Measurements from ENCODE around the gene EXOSC9.

EXOSC9 gene

GRCh38 chr4:121846662-121847061, 45.5 kb downstream of the EXOSC9 start:
- TF ChIP-seq POLR2AphosphoS5 (IDR thresholded peaks at IDR 0.05; ENCODE audit: borderline replicate concordance, low read depth, low read length): no peak
- DNase-seq (ENCODE audit: low read depth, low spot score): no peak
- Histone ChIP-seq H3K4me3 (no peak overlapping the region), H3K9ac (ENCODE audit: insufficient read length) (no peak overlapping the region), H3K36me3 (ENCODE audit: insufficient read depth, low read length) (peaks cover 26% of the 10 kb centered on the region), H3K27ac (no peak overlapping the region), H3K9me3 (ENCODE audit: low read depth, low read length) (no peaks in the 10 kb centered on the region)

GRCh38 chr4:121851354-121851753, 50.2 kb downstream of the EXOSC9 start:
- Histone ChIP-seq H3K36me3 (ENCODE audit: insufficient read depth, low read length) (peaks cover 6% of the 10 kb centered on the region), H3K9ac (ENCODE audit: insufficient read length) (no peak overlapping the region), H3K9me3 (ENCODE audit: low read depth, low read length) (no peaks in the 10 kb centered on the region), H3K4me3 (no peak overlapping the region), H3K27ac (no peak overlapping the region)
- TF ChIP-seq EZH2 (IDR thresholded peaks at IDR 0.05): no peak
- no peak for TF ChIP-seq POLR2AphosphoS5 (IDR thresholded peaks at IDR 0.05; ENCODE audit: borderline replicate concordance, low read depth, low read length)
- no peak for TF ChIP-seq FOXP2 (optimal IDR thresholded peaks at IDR 0.05; ENCODE audit: control extremely low read depth, extremely low read length, insufficient read depth)
- no peak for DNase-seq (ENCODE audit: low read depth, low spot score)

GRCh38 chr4:121860121-121860520, 59.0 kb downstream of the EXOSC9 start:
- no peak for TF ChIP-seq POLR2AphosphoS5 (IDR thresholded peaks at IDR 0.05; ENCODE audit: borderline replicate concordance, low read depth, low read length)
- TF ChIP-seq EZH2 (IDR thresholded peaks at IDR 0.05): no peak
- TF ChIP-seq FOXP2 (optimal IDR thresholded peaks at IDR 0.05; ENCODE audit: control extremely low read depth, extremely low read length, insufficient read depth): no peak
- H3K4me3 ChIP-seq: no peak overlapping the region
- no peak overlapping the region for H3K9ac ChIP-seq (ENCODE audit: insufficient read length)
- no peaks in the 10 kb centered on the region for H3K9me3 ChIP-seq (ENCODE audit: low read depth, low read length)
- no peak overlapping the region for H3K27ac ChIP-seq
- no peak for DNase-seq (ENCODE audit: low read depth, low spot score)
- H3K36me3 ChIP-seq (ENCODE audit: insufficient read depth, low read length): peaks cover 24% of the 10 kb centered on the region

GRCh38 chr4:121861426-121861825, 60.3 kb downstream of the EXOSC9 start:
- Histone ChIP-seq H3K9ac (ENCODE audit: insufficient read length) (no peak overlapping the region), H3K27ac (no peak overlapping the region), H3K9me3 (ENCODE audit: low read depth, low read length) (no peaks in the 10 kb centered on the region), H3K4me3 (no peak overlapping the region), H3K36me3 (ENCODE audit: insufficient read depth, low read length) (peaks cover 34% of the 10 kb centered on the region)
- no peak for TF ChIP-seq FOXP2 (optimal IDR thresholded peaks at IDR 0.05; ENCODE audit: control extremely low read depth, extremely low read length, insufficient read depth)
- TF ChIP-seq POLR2AphosphoS5 (IDR thresholded peaks at IDR 0.05; ENCODE audit: borderline replicate concordance, low read depth, low read length): no peak
- TF ChIP-seq EZH2 (IDR thresholded peaks at IDR 0.05): no peak
- no peak for DNase-seq (ENCODE audit: low read depth, low spot score)

GRCh38 chr4:121863799-121864198, 62.7 kb downstream of the EXOSC9 start:
- no peak for TF ChIP-seq FOXP2 (optimal IDR thresholded peaks at IDR 0.05; ENCODE audit: control extremely low read depth, extremely low read length, insufficient read depth)
- no peak for TF ChIP-seq POLR2AphosphoS5 (IDR thresholded peaks at IDR 0.05; ENCODE audit: borderline replicate concordance, low read depth, low read length)
- no peak for TF ChIP-seq EZH2 (IDR thresholded peaks at IDR 0.05)
- Histone ChIP-seq H3K27ac (no peak overlapping the region), H3K9me3 (ENCODE audit: low read depth, low read length) (0 out of 2 replicates have a peak, but pooled peaks cover 5% of the 10 kb centered on the region), H3K4me3 (no peak overlapping the region), H3K36me3 (ENCODE audit: insufficient read depth, low read length) (peaks cover 42% of the 10 kb centered on the region), H3K9ac (ENCODE audit: insufficient read length) (no peak overlapping the region)
- no peak for DNase-seq (ENCODE audit: low read depth, low spot score)
